Left ventricle myocardium inferior (tissue), 1 donor: Measurements from ENCODE around the gene EME1. TPM values are rescaled to one million over a fixed set of nuclear protein-coding genes. Genes with fewer than 3 reads are reported as not detected.
"Not testable (repeated sequence)": the region's sequence is repeated elsewhere in the genome, so short reads cannot be mapped to it uniquely, and the experiment has no call there.

ENCODE experiments used
- DNase-seq: peaks from one replicate; pipeline ENCODE4 v3.0.0-alpha.2; 2020
- H3K27ac ChIP-seq: fragments of 200-600 bp; replicated peaks from 2 replicates; pipeline ENCODE4 v1.8.0; 2021
- H3K27me3 ChIP-seq: fragments of 200-600 bp; 2 replicates; pipeline ENCODE4 v1.8.0; 2021; ENCODE audit warnings: low read depth
- H3K36me3 ChIP-seq: fragments of 200-600 bp; 2 replicates; pipeline ENCODE4 v1.8.0; 2021
- H3K4me1 ChIP-seq: fragments of 200-600 bp; 2 replicates; pipeline ENCODE4 v1.8.0; 2021
- H3K4me3 ChIP-seq: fragments of 200-600 bp; 2 replicates; pipeline ENCODE4 v1.8.0; 2021; ENCODE audit warnings: mild to moderate bottlenecking, moderate library complexity
- H3K9me3 ChIP-seq: fragments of 200-600 bp; replicated peaks from 2 replicates; pipeline ENCODE4 v1.8.0; 2021
- intact Hi-C: fragments of 100-400 bp; cut with micrococcal nuclease; formaldehyde crosslinking; loops from one replicate; pipeline ENCODE4 v1.11.0; 2022
- total RNA-seq: library from RNA; stranded (reverse); fragmentation: NEBNext Ultra II Directional; extraction: Animal tissue kit (Norgen Biotek cat#: 25700); gene quantifications from one replicate; pipeline ENCODE4 v1.2.1, GENCODE V29; 2021
- TF ChIP-seq, protein P1 (sequence below): fragments of 200-600 bp; IDR thresholded peaks from 2 replicates; pipeline ENCODE4 v1.8.0; 2021; ENCODE audit warnings: antibody characterized with exemption, mild to moderate bottlenecking, borderline replicate concordance
- donor health status: DM: no; HTN: yes; CAD: no; lungs with severe emphysema.

EME1 gene
- total RNA-seq, 1 donor from 2014 or later: 0.74 TPM

GRCh38 chr17:50425682-50426471 is 52.8 kb downstream of the EME1 start, which contains the start of gene ACSF2:
Gene ACSF2, plus strand, starts transcription at chr17:50426218. Its CDS starts 44 bp downstream, at chr17:50426262.
- peak; percentile 76 for DNase-seq
- Histone ChIP-seq H3K4me1 (peaks cover 49% of the 10 kb centered on the region), H3K27ac (peak within 1 kb of the TSS; percentile 83), H3K27me3 (no peaks in the 10 kb centered on the region), H3K4me3 (peak within 1 kb of the TSS; percentile 90), H3K36me3 (no peaks in the 10 kb centered on the region), H3K9me3 (no peaks in the 10 kb centered on the region)
- intact Hi-C loops: no loop called here
- TF ChIP-seq, protein P1, sequence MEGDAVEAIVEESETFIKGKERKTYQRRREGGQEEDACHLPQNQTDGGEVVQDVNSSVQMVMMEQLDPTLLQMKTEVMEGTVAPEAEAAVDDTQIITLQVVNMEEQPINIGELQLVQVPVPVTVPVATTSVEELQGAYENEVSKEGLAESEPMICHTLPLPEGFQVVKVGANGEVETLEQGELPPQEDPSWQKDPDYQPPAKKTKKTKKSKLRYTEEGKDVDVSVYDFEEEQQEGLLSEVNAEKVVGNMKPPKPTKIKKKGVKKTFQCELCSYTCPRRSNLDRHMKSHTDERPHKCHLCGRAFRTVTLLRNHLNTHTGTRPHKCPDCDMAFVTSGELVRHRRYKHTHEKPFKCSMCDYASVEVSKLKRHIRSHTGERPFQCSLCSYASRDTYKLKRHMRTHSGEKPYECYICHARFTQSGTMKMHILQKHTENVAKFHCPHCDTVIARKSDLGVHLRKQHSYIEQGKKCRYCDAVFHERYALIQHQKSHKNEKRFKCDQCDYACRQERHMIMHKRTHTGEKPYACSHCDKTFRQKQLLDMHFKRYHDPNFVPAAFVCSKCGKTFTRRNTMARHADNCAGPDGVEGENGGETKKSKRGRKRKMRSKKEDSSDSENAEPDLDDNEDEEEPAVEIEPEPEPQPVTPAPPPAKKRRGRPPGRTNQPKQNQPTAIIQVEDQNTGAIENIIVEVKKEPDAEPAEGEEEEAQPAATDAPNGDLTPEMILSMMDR: no peak

DNA sequence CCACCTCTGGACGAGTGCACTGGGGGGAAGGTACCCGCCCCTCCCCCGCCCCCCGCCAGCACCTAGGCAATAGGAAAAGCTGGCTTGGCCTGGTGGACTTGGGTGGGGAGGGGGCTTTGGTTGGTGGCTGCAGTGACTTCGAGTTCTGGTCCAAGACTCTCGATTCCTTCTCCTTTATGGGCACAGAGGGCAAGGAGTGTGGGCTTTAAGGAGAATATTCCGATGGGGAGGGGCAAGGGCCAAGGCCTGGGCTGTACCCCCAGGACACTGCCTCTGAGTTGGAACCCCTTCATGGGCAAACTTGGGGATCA is 53.4 kb downstream of the EME1 start:
- intact Hi-C loops: no loop called here
- Histone ChIP-seq H3K4me1 (peaks cover 44% of the 10 kb centered on the region), H3K27me3 (no peaks in the 10 kb centered on the region)

DNA sequence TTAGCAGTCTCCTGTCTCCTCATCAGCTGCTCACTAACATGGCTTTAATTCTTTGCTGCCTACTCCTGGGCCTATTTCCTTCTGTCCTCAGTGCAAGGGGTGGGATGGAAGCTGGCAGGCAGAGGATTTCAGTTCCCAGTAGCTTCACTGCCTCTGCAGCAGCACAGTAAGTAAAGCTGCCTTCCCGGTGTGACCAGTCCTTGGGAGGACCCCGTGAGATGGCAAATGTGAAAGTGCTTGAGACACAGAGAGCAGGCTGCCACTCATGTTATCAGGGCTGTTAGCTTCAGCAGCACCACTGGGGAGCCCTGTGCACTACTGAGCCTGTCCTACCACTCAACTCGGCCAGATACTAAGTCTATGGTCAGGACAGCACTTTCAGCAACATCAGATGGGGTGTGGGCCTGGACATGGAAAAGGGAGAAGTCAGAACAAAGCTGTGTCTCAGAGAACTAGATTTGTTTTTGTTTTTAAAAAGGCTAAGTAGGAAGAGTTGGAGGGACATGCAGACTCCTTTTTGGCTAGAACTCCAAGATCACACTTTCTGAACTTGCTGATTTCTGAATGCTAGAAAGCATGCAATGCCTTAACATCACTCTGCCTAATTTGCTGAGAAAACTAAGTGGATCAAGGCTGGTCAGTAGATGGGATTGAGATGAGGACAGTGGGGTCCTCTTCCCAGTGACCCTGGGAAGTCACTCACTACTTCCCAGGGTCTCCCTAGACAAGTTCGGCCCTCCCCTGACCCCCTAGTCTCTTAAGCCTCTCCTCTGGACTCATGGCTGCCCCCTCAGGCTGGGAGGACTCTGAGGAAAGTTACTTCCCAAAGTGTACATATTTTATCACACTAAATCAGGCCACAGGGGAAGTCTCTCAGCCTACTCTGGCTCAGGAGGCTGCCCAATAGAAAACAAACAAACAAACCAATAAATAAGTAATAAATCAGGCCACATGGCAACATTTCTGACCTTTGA is 54.1 kb downstream of the EME1 start:
- H3K36me3 ChIP-seq: no peaks in the 10 kb centered on the region
- H3K4me1 ChIP-seq: peaks cover 37% of the 10 kb centered on the region
- H3K27me3 ChIP-seq: no peaks in the 10 kb centered on the region
- peak overlapping the region; percentile 83 for H3K27ac ChIP-seq
- TF ChIP-seq, protein P1: no peak
- DNase-seq: peak; percentile 17
- H3K9me3 ChIP-seq: no peaks in the 10 kb centered on the region
- intact Hi-C loops: no loop called here
- H3K4me3 ChIP-seq: peak overlapping the region; percentile 90

More for the DNA sequence above, 53.4 kb downstream of the EME1 start:
- TF ChIP-seq, protein P1: no peak
- DNase-seq: no peak
- Histone ChIP-seq H3K4me3 (peak overlapping the region; percentile 90), H3K36me3 (no peaks in the 10 kb centered on the region), H3K9me3 (no peaks in the 10 kb centered on the region), H3K27ac (peak overlapping the region; percentile 83)

DNA sequence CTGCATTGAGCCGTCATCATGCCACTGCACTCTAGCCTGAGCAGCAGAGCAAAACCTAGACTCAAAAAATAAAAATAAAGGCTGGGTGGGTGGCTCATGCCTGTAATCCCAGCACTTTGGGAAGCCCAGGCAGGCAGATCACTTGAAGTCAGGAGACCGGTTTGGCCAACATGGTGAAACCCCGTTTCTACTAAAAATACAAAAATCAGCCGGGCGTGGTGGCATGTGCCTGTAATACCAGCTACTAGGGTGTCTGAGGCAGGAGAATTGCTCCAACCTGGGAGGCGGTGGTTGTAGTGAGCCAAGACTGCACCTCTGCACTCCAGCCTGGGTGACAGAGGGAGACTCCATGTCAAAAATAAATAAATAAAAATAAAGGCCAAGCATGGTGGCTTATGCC is 55.1 kb downstream of the EME1 start:
- DNase-seq, intact Hi-C loops: not testable (repeated sequence)
- peaks cover 37% of the 10 kb centered on the region for H3K4me1 ChIP-seq

GRCh38 chr17:50428831-50429424 is 55.9 kb downstream of the EME1 start:
- Histone ChIP-seq H3K9me3 (no peaks in the 10 kb centered on the region), H3K27me3 (no peaks in the 10 kb centered on the region), H3K4me3 (no peak overlapping the region), H3K27ac (no peak overlapping the region), H3K4me1 (peaks cover 37% of the 10 kb centered on the region), H3K36me3 (no peaks in the 10 kb centered on the region)
- TF ChIP-seq, protein P1: no peak
- no peak for DNase-seq
- intact Hi-C loops: no loop called here

More for the DNA sequence above, 55.1 kb downstream of the EME1 start:
- not testable (repeated sequence) for H3K9me3 ChIP-seq, H3K27me3 ChIP-seq, H3K36me3 ChIP-seq, H3K4me3 ChIP-seq, H3K27ac ChIP-seq
